HepG2 (cell line): Measurements from ENCODE around the gene PMVK. TPM values are rescaled to one million over a fixed set of nuclear protein-coding genes. Genes with fewer than 3 reads are reported as not detected.
A peak's percentile ranks its signal among the peaks of the same experiment; 100 is the strongest.

Experiments
- IKZF5 ChIP-seq: IDR thresholded peaks from 2 replicates; pipeline ENCODE4 v1.6.1; 2018; ENCODE audit warnings: missing genetic modification reagents, mild to moderate bottlenecking, missing compliant biosample characterization
- PAXIP1 ChIP-seq: sonication (generic); formaldehyde crosslinking; conservative IDR thresholded peaks from 2 replicates; pipeline ENCODE4 v1.4.0; 2020; ENCODE audit warnings: mild to moderate bottlenecking, missing genetic modification reagents, moderate library complexity
- SP2 ChIP-seq: sonication (generic); formaldehyde crosslinking; IDR thresholded peaks from 2 replicates; pipeline ENCODE4 v1.5.1; 2020; ENCODE audit warnings: mild to moderate bottlenecking, missing genetic modification reagents
- ZBTB40 ChIP-seq, 2 experiments: fragments of 450-650 bp in 1 of 2; sonication (generic) in 1 of 2; formaldehyde crosslinking in 1 of 2; IDR thresholded peaks; 2 replicates each; pipeline versions ENCODE4 v1.6.1 to v1.8.0; 2016 to 2022; ENCODE audit warnings: antibody characterized with exemption in 1 of 2, mild to moderate bottlenecking in 1 of 2, missing genetic modification reagents in 1 of 2
- ZNF670 ChIP-seq: sonication (generic); formaldehyde crosslinking; IDR thresholded peaks from 2 replicates; pipeline ENCODE4 v1.8.0; 2022; ENCODE audit warnings: mild to moderate bottlenecking, missing genetic modification reagents, borderline replicate concordance
- polyA plus RNA-seq, 8 experiments: library from polyadenylated mRNA; depleted of rRNA in 3 of 8; stranded (reverse) in 7 of 8; unstranded in 1 of 8; fragments of >200 nt; fragmentation: Illumina TruSeq in 4 of 8; extraction: Trizol in 4 of 8; gene quantifications; 2 replicates each; pipeline versions ENCODE4 v1.2.1 to v1.2.3, GENCODE V29; 2011 to 2016; ENCODE audit warnings: low read depth in 4 of 8, missing spikeins in 1 of 8, mixed read lengths in 1 of 8; ENCODE audit not compliant: insufficient read depth in 1 of 8
- total RNA-seq, 5 experiments: library from RNA; depleted of rRNA; stranded (reverse); fragments of >200 nt; fragmentation: Illumina TruSeq; extraction: Trizol; gene quantifications; 2 replicates each; pipeline ENCODE4 v1.2.3, GENCODE V29; 2016; ENCODE audit warnings: low read depth in 1 of 5
- TF ChIP-seq, protein P1 (sequence below): sonication (generic); formaldehyde crosslinking; IDR thresholded peaks from 2 replicates; pipeline ENCODE4 v1.8.1; 2023; ENCODE audit warnings: mild to moderate bottlenecking, inconsistent platforms, moderate library complexity, missing genetic modification reagents, borderline replicate concordance

Gene PMVK
- total and polyA plus RNA-seq, 2 of the 13 experiments (the other 11 are each of a cell fraction or from before 2014, with no cell fraction given): 3.9 to 12.6 TPM

GRCh38 chr1:154961207-154962155 is 25.0 kb upstream of the PMVK start, which contains the start of gene PYGO2 (continued):
- TF ChIP-seq, protein P1, sequence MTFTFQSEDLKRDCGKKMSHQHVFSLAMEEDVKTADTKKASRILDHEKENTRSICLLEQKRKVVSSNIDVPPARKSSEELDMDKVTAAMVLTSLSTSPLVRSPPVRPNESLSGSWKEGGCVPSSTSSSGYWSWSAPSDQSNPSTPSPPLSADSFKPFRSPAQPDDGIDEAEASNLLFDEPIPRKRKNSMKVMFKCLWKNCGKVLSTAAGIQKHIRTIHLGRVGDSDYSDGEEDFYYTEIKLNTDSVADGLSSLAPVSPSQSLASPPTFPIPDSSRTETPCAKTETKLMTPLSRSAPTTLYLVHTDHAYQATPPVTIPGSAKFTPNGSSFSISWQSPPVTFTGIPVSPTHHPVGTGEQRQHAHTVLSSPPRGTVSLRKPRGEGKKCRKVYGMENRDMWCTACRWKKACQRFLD (CRISPR knock-in tag): peak; percentile 80; the same call in 1 of the 2 replicates
- TF ChIP-seq ZNF670 (CRISPR knock-in tag) (peak; percentile 40; the same call in 1 of the 2 replicates), ZBTB40 (IDR thresholded peaks at IDR 0.05) (peak; percentile 57), ZBTB40 (CRISPR knock-in tag; IDR thresholded peaks at IDR 0.05) (peak; percentile 54; the same call in 1 of the 2 replicates), IKZF5 (CRISPR knock-in tag) (peak; percentile 57), SP2 (CRISPR knock-in tag) (peak; percentile 71), PAXIP1 (CRISPR knock-in tag) (peak; percentile 79)
